Endothelial cell of hepatic sinusoid (primary cell): ENCODE data around the gene VPS37C.
"Not testable (repeated sequence)": the region's sequence is repeated elsewhere in the genome, so short reads cannot be mapped to it uniquely, and the experiment has no call there.

ENCODE experiments used
- in situ Hi-C: cut with HindIII; loops from 2 replicates; pipeline ENCODE4 v1.10.0; 2017; ENCODE audit warnings: low sequenced_read_pairs

VPS37C gene

DNA sequence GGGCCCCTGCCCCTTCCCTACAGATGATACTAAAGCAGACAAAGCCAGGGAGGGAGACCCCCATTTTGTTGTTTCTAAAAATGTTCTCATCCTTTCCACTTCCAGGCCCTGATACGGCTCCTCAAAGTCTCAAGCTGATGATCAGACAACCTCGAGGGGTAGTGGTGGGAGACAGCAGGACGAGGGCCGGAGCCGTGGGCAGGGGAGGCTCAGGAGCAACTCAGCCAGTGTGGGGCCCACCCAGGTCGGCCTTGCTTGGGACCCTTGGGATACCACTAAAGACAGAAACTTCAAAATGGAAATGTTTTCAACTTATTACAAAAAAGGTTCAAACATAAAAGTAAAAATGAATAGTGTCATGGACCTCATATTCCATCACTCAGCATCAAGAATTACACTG, 15.2 kb upstream of the VPS37C start:
- in situ Hi-C loops = no loop called here

- in situ Hi-C loops = no loop called here
Measured at GRCh38 chr11:61174949-61175348, 13.7 kb upstream of the VPS37C start.

DNA sequence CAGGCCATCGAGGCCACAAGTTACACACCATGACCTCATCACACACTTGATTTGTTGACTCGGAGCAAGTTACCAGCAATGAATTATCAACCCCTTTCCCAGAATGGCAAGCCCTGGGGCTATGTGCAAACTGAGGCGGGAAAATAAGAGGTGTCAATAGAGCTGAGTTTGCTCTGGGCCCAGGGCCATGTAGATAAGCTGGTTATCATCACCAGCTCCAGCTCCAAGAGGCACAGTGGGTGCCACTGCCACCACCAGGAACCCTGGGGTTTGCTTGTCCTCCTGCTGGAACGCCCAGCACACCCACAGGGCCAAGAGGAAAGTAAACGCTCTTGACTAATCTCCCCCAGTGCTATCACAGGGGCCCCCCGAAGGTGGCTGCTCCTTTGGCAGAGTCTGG, 13.0 kb upstream of the VPS37C start:
- in situ Hi-C loops = no loop called here

GRCh38 chr11:61173456-61173855, 12.2 kb upstream of the VPS37C start:
- in situ Hi-C loops = no loop called here

GRCh38 chr11:61172888-61173287, 11.7 kb upstream of the VPS37C start:
- in situ Hi-C loops = no loop called here

DNA sequence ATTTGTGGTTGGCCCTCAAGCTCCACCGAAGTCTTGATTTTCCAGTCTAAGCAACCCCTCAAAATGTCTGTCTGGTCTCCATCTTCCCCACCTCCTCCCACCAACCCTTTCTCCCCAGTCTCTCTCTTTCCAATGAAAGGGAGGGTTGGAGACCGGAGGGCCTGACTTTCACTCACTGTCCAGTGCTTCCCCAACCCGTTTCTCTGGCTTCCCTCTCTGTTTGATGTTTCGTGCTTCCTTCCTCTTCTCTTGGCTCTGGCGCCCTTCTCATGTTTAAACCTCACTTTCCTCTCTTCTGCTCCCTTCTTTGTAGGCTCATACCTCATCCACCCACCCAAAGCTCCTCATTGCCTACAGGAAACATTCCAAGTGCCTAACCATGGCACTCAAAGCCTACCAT, 11.1 kb upstream of the VPS37C start:
- in situ Hi-C loops = no loop called here

DNA sequence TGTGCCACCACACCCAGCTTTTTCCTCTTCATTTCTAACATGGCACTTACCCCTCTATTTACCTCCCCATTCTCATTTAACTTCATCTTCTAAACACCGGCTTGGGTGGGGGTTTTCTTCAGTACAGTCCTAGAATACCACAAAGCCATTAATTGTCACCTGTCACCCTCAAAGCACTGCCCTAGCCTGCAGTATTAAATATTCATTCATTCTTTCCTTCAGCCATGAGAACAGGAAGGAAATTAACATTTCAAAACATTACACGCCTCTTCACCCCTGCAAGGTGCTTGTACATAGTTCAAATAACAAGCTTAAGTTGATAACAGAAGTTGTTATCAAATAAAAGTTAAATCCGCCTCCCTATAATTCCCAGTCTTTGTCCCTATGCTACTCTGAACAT, 10.7 kb upstream of the VPS37C start:
- in situ Hi-C loops = no loop called here

GRCh38 chr11:61170566-61170965, 9.3 kb upstream of the VPS37C start:
- in situ Hi-C loops = no loop called here

GRCh38 chr11:61168800-61169199, 7.6 kb upstream of the VPS37C start:
- in situ Hi-C loops = no loop called here

DNA sequence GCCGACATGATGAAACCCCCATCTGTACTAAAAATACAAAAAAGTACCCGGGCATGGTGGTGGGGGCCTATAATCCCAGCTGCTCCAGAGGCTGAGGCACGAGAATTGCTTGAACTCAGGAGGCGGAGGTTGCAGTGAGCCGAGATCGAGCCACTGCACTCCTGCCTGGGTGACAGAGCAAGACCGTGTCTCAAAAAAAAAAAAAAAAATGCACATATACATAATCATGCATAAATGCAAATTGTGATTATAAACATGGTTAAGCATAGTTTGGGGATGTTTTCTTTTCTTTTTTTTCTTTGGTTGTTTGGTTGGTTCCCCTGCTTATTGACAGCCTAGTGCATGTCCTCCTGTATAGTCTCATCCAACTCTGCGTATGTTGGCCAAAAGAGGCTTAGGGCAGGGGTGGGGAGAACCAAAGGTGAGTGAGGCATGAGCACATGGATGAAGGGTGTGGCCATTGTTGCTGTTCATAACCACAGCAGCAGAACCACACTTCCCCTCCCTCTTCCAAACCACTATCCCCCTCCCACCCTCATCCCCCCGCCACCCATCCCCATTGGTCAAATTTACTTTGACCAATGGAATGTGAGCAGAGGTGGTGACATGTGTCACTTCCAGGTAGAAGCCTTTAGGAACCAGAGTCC, 6.9 kb upstream of the VPS37C start:
- in situ Hi-C loops = no loop called here

GRCh38 chr11:61166331-61166730, 5.1 kb upstream of the VPS37C start:
- in situ Hi-C loops = not testable (repeated sequence)

- in situ Hi-C loops = not testable (repeated sequence)
Measured at GRCh38 chr11:61165785-61166184, 4.6 kb upstream of the VPS37C start.

DNA sequence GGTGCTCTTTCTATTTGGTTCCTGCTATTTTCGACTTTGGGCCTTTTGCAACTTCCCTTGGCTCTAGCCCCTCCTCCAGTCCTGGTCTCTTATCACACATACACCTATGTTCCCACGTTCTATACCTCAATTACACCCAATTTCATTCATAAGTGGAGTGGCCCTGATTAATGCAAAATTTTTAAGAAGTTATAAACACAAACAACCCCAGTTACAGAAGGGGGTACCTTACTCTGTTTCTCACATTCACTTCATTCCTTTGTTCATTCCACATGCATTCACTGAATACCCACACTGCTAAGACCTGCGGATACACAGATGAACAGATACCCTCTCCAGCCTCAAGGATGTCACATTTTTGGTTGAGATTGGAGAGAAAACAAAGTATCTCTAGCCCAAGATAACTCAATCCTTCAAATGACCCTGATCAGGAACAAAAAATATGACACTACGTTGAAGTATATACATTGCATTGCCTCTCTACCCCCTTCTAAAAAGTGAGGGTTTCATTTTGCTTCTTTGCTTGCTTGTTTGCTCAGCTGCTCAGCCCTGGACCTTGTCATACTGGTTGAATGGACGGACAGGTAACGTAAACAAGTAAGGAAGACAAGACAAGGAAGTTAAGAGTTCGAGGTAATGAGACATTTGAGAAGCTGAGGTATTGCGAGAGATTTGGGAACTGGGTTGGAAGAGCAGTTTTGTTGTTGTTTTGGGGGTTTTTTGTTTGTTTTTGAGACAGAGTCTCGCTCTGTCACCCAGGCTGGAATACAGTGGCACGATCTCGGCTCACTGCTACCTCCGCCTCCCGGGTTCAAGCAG, 3.6 kb upstream of the VPS37C start:
- in situ Hi-C loops = no loop called here

- in situ Hi-C loops = no loop called here
Measured at GRCh38 chr11:61163714-61164605, 2.7 kb upstream of the VPS37C start.

GRCh38 chr11:61163021-61163420, 1.8 kb upstream of the VPS37C start:
- in situ Hi-C loops = no loop called here

- in situ Hi-C loops = no loop called here
Measured at GRCh38 chr11:61162092-61162941, 1.1 kb upstream of the VPS37C start.

DNA sequence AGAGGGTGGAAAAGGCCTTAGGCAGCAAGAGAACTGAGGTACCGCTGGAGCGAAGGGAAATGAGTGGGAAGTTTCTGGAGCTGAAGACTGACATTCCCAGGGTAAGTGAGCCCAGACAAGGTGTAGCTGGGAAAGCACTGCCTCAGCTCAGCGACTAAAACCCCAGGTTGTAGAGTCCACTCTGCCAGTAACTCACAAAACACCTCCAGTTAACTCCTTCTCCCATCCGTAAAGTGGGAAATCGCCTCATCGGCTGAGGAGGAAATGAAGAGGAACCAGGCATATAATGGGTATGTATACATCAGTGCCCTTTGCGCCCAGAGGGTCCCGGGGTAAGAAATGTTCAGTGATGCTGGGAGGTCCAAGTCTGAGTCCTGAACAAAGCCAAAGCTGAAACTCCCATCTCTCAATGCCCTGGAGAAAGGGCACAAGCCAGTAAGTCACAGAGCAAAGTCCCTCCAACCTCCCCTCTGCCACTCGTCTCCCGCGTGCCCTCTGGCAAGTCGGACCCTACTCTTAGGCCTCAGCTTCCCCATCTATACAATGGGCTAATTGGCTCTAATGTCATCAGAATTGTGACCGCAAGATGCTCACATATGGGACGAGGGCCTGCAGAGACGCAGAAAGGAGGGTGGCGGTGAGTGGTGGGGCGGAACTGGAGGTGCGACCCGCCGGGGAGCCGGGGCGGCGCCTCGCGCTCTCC, 588 bp downstream of the VPS37C start:
- in situ Hi-C loops = no loop called here

DNA sequence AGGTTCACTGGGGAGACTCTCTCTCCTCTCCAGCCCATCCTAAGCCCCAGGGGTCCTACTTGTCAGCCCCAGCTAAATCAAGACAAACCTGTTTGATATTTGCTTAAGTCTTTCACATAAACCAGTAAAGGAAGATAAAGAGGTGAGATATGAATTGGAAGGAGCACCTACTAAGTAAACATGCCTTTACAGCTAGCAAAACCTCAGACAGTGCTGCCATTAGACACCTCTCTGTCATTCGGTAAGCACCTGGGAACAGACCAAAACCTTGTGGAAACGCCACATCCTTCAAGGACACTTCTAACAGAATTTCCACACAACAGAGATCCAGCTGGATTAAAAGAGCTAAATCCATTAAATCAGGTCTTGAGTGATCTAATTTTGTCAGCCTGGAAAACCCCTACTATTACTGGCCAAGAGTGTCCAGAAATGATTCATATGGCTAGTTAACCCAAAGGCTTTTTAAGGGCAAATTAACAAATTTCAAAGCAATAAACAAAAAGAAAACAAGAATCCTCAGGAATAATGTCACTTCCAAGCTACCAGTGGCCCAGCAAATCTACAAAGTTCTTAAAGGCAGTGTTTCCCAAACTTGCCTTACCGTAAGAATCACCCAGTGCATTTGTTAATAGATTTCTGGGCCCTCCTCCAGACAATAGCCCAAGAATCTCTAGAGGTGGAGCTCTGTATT, 2.4 kb downstream of the VPS37C start:
- in situ Hi-C loops = no loop called here

DNA sequence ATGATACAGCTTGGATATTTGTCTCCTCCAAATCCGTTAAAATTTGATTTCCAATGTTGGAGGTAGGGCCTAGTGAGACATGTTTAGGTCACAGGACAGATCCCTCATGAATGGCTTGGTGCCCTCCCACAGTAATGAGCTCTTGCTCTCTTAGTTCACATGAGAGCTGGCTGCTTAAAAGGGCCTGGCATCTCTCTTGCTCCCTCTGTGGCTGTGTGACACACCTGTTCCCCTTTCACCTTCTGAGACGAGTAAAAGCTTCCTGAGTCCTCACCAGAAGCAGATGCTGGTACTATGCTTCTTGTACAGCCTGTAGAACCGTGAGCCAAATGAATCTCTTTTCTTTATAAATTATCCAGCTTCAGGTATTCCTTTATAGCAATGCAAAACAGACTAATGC, 3.5 kb downstream of the VPS37C start:
- in situ Hi-C loops = no loop called here
